NCI-H1105 (cell line): ENCODE measurements around the gene GP5.

Source experiments
- DNase-seq: peaks from one replicate; lab custom pipeline; 2025; lab: John Stamatoyannopoulos, UW

GP5 gene

DNA sequence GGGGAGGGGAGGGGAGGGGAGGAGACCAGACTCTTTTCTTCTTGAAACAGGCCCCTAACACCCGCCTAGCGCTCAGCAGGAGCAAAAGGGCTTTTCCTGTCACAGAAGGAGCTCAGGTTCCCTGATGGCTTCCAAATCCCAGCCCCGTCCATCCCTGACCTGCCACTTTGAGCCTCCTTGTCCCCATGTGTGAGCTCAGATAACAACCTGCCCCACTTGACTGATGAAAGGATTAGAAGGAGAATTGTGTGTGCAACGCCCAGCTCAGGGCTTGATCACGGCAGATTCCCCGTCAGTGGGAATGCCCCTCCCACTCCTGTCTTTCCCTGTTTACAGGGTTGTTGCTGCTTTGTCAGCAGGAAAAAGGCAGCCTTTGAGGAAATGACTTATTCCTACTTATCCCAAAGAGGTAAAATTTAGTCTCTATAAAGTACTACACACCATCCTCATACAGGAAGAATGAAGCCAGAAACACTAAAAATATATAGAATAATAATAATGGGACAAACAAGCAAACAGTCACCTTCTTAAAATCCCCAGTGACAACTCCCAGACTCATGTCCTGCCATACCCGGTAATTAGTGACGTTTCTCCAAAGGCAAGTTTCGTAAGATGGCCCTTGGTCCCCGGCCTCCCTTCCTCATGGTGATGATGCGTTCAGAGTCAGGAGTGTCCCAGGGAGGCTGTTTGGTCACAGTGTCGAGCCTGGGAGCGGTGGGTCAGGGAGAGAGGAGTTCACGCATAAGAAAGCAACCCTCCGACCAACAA, 23.4 kb downstream of the GP5 start:
- peak; percentile 7 for DNase-seq

- no peak for DNase-seq
Observed at GRCh38 chr3:194374935-194375334, 24.1 kb downstream of the GP5 start.

DNA sequence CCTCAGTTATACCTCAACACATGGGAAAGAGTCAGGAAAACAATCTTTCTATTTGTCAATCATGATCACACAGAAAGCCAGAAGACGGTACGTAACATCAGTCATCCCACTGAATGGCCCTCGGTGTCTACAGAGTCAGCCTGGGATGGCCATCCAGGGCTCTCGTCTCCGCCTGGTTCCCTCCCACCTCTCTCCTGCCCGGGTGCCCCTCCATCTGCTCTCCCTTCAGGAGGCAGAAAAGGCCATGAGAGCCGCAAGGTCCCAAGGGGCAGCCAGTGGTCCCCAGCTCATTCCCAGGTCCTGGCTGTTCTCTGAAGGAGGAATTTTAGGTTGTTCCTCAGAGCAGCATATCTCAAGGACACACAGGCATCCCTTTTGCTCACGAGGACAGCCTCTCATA, 25.2 kb downstream of the GP5 start:
- DNase-seq, result no peak

- DNase-seq, result no peak
Observed at GRCh38 chr3:194373028-194373427, 26.0 kb downstream of the GP5 start.

GRCh38 chr3:194370753-194371152, 28.3 kb downstream of the GP5 start:
- no peak for DNase-seq

GRCh38 chr3:194369522-194370279, 29.4 kb downstream of the GP5 start, which contains the start of gene LRRC15:
LRRC15 (minus strand) TSS chr3:194369743; CDS start chr3:194361043, 8,700 bp downstream.
- no peak for DNase-seq

GRCh38 chr3:194368918-194369317, 30.1 kb downstream of the GP5 start:
- DNase-seq, result no peak

DNA sequence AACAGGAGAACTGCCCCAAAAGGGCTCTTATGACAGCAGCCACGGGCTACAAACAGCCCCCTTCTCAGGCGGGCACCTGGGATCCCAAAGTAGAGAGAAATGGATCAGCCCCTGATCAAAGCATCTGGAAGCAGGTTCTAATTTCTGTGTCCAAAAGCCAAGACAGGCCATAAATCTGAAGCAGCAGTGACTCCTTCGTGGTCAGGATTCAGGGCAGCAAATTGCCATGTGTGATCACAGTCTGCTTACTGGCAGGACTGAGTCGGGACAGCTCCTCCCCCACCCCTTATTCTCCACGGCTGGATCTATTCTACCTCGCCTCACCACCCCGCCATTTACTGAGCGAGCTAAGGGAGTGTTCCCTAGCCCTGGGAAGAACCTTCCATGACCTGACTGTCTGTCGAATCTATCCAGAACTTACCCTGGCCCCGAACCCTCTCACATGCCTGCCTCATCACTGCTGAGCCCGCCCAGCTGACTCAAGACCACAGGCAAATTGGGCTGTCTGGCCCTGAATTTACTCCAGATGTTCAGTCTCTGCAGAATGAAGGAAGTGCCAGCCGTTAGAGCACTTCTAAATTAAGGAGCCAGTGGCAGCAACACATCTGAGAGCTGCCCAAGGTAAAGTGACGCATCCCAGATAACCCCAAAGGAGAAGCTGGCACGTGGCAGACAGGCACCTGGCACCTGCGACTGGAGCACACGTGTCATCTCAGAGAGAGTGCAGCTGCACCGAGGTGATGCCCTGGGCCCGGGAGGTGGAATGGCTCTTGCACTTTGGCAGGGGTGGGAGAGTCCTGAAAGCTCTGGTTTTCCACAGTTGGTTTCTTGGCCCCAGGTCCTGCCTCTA, 30.8 kb downstream of the GP5 start:
- no peak for DNase-seq

DNA sequence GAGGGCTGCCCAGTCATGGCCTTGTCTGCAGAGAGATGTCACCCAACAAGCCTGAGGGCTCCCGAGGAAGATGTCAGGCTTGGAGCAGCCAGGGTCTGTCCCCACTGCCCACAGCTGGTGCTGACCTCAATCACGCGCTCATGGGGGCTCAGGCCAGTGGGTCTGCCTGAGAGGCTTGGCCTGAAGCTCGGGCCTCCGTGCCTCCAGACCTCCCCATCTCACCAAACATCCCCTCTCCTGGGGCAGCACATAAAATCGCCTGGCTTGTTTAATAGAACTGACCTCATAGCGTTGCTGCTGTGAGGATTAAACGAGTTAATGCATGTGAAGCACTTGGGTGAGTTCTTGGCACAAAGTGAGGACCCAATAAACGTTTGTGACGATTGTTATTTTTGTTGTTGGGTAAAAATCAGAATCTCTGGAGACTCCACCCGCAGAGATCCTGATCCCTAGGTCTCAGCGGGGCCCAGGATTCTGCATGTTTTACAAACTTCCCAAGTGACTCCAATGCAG, 33.0 kb downstream of the GP5 start:
- no peak for DNase-seq

- DNase-seq, result no peak
Observed at GRCh38 chr3:194365526-194365925, 33.5 kb downstream of the GP5 start.

- peak; percentile 89 for DNase-seq
Observed at GRCh38 chr3:194364652-194365434, 34.2 kb downstream of the GP5 start.

GRCh38 chr3:194364314-194364651, 34.8 kb downstream of the GP5 start:
- DNase-seq, result no peak

DNA sequence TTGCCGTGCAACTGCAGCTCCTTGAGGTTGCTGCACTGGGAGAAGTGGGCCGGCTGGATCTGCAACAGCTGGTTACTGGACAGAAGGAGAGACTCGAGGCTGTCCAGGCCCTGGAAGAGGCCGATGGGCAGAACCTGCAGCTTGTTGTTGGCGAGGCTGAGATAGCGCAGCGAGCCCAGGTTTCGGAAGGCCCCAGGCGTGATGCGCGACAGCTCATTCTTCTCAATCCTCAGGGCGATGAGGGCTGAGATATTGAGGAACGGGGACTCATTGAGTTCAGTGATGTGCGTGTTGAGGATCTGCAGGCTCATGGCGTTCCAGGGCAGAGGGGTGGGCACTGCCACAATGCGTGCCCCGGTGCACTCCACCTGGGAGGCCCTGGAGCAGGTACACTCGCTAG, 38.5 kb downstream of the GP5 start:
- no peak for DNase-seq

DNA sequence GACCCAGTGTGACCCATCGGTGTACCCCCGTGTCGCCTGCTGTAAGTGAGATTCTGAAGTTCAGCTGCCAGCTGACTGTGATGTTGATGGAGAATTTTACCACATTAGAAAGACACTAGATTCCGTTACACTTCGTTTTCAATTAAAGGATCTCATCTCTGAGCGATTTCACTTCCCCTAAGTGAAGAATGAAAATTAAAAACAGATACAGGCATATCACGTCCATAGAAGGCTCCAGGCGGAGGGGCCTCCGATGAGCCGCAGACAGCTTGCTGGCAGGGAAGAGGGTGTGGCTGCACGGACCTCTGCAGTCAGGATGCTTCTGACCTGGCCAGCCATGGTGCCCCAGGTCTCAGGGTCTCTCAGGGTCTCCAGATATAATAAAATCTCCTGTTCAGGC, 41.4 kb downstream of the GP5 start:
- DNase-seq, result no peak

DNA sequence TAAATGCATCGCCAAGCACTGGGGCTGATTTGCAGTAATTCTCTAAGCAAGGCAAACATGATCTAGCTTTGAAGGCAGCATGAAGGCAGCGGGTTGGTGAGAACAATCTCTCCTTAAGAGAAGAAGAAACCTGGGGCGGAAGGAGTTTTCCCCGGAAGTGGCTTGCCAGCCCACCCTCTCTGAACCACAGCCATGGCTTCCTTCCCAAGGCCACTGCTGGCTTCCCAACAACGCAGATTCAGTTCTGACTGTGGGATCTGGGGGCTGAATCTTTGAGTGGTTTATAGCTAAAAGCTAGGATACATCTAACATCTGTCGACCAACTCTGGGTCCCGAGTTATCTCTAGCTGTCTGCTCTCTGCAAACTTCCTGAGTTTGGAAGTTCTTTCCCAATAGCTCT, 43.7 kb downstream of the GP5 start:
- DNase-seq, result no peak

- no peak for DNase-seq
Observed at GRCh38 chr3:194354315-194354714, 44.8 kb downstream of the GP5 start.

DNA sequence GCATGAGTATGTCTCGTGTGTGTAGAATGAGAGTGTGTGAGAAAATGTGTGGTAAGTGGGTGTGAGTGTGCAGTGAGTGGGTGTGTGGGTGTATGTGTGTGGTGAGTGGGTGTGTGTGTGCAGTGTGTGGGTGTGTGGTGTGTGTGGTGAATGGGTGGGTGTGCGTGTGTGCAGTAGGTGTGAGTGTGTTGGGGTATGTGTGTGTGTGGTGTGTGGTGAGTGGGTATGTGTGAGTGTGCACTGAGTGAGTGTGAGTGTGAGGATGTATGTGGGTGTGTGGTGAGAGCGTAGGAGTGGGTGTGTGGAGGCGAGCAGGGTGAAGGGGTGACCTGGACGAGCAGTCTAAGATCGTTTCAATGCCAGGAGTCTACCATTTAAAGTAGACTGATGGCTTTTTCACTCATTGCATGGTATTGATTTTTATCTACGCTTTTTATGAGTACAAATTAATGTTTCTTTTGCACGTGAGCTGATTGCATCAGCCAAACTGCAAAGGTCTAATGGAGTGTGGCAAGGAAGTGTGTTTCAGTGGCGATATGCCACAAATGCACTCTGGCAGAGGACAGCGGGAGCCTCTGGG, 46.3 kb downstream of the GP5 start:
- no peak for DNase-seq

- DNase-seq, result no peak
Observed at GRCh38 chr3:194351952-194352536, 47.0 kb downstream of the GP5 start.

DNA sequence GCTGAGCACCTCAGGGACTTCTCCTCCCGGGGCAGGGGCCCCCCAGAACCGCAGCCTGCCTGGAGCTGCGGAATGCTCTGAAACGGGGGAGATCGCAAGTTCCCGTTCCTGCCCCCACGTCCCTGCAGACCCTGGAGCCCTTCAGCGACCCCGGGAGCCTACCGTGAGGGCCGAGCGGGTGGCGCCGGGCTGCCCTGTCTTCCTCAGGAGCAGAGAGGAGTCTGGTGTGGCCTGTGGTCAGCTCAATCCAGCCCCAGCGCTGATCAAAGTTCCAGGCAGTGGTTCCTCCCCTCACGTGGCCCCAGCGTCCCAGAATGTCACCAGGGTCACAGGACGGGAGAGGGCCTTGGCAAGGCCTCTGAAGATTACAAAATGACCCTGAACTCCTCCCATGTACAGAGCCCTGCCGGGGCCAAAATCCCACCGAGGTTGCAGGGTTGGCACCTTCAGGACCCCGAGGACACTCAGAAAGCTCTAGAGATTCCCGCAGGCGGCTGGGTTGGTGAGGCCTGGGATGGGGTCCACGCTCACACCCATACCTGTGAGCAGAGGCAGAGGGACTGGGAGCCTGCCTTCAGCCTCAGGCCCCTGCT, 47.9 kb downstream of the GP5 start, which contains the start of gene CPN2:
CPN2 (minus strand) TSS at position 249 of the 593 bp plus-strand sequence. CDS start 8,626 bp downstream, outside the sequence.
- no peak for DNase-seq

DNA sequence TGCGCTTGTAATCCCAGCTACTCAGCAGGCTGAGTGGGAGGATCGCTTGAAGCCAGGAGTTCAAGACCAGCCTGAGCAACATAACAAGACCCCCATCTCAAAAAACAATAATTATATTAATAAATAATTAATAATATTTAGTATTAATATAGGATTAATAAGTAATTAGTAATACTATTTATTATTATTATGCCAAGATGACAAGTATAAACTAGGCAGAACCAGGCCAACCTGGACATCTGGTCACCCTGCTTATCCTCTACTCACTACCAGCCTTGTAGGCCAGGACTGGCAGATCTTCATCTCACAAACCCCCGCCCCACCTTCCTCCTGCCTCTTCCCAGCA, 48.4 kb downstream of the GP5 start:
- DNase-seq, result no peak
